Kidney epithelial cell (primary cell): ENCODE measurements around the gene MKKS. TPM values are rescaled to one million over a fixed set of nuclear protein-coding genes. Genes with fewer than 3 reads are reported as not detected.
A peak's percentile ranks its signal among the peaks of the same experiment; 100 is the strongest.

Experiments used
- DNase-seq: peaks from one replicate; pipeline ENCODE4 v3.0.0-alpha.2; 2010; ENCODE audit warnings: low read depth
- H3K27me3 ChIP-seq: 2 replicates; pipeline ENCODE4 v1.6.0; 2011; ENCODE audit warnings: low read length; ENCODE audit not compliant: control insufficient read depth, insufficient read depth
- H3K36me3 ChIP-seq: 2 replicates; pipeline ENCODE4 v1.5.1; 2011; ENCODE audit warnings: low read length; ENCODE audit not compliant: control insufficient read depth, insufficient read depth
- H3K4me3 ChIP-seq: 2 replicates; pipeline ENCODE4 v1.5.1; 2011; ENCODE audit warnings: low read depth, mild to moderate bottlenecking, control low read depth, low read length
- CTCF ChIP-seq: IDR thresholded peaks from 2 replicates; pipeline ENCODE4 v1.5.1; 2011; ENCODE audit warnings: mild to moderate bottlenecking, moderate library complexity, low read length, control low read depth, inconsistent platforms; ENCODE audit not compliant: insufficient read depth, poor library complexity, severe bottlenecking
- total RNA-seq: library from RNA; depleted of rRNA; stranded (reverse); fragments of >200 nt; gene quantifications from 2 replicates; pipeline ENCODE4 v1.2.3, GENCODE V29; 2015

MKKS gene
- 16.8 and 19.2 TPM in 2 replicates for total RNA-seq

GRCh38 chr20:10433623-10434466, at the start of gene MKKS:
MKKS (minus strand) TSS chr20:10434222; CDS start chr20:10413514, 20,708 bp downstream.
- no peaks in the 10 kb centered on the region for H3K36me3 ChIP-seq
- peak; percentile 48 for DNase-seq
- TF ChIP-seq CTCF = no peak
- H3K27me3 ChIP-seq = no peaks in the 10 kb centered on the region
- H3K4me3 ChIP-seq = peak within 1 kb of the TSS; percentile 71

- DNase-seq = no peak
- no peak for TF ChIP-seq CTCF
- Histone ChIP-seq H3K4me3 (no peak overlapping the region), H3K36me3 (no peaks in the 10 kb centered on the region), H3K27me3 (no peaks in the 10 kb centered on the region)
Observed at GRCh38 chr20:10483691-10484090, 49.7 kb upstream of the MKKS start.

GRCh38 chr20:10481676-10482075, 47.7 kb upstream of the MKKS start:
- no peak for DNase-seq
- H3K4me3 ChIP-seq = no peak overlapping the region
- TF ChIP-seq CTCF = no peak

GRCh38 chr20:10478930-10479329, 44.9 kb upstream of the MKKS start:
- Histone ChIP-seq H3K36me3 (no peaks in the 10 kb centered on the region), H3K27me3 (no peaks in the 10 kb centered on the region), H3K4me3 (no peak overlapping the region)
- no peak for TF ChIP-seq CTCF
- DNase-seq = no peak

More at GRCh38 chr20:10481676-10482075, 47.7 kb upstream of the MKKS start:
- no peaks in the 10 kb centered on the region for H3K27me3 ChIP-seq
- H3K36me3 ChIP-seq = no peaks in the 10 kb centered on the region

GRCh38 chr20:10478205-10478604, 44.2 kb upstream of the MKKS start:
- TF ChIP-seq CTCF = no peak
- H3K4me3 ChIP-seq = no peak overlapping the region
- no peak for DNase-seq
- H3K36me3 ChIP-seq = no peaks in the 10 kb centered on the region
- no peaks in the 10 kb centered on the region for H3K27me3 ChIP-seq

GRCh38 chr20:10476319-10476724, 42.3 kb upstream of the MKKS start:
- no peaks in the 10 kb centered on the region for H3K36me3 ChIP-seq
- H3K4me3 ChIP-seq = no peak overlapping the region
- H3K27me3 ChIP-seq = no peaks in the 10 kb centered on the region
- TF ChIP-seq CTCF = no peak
- DNase-seq = no peak
